Mucosa of stomach (tissue), 1 donor: ENCODE measurements around the gene OPN3.

Experiments
- H3K27me3 ChIP-seq: one replicate; pipeline ENCODE4 v1.7.0; 2013; ENCODE audit warnings: mild to moderate bottlenecking, low read length; ENCODE audit not compliant: control insufficient read depth, insufficient read depth
- H3K36me3 ChIP-seq: one replicate; pipeline ENCODE4 v1.7.0; 2013; ENCODE audit warnings: low read length; ENCODE audit not compliant: control insufficient read depth, insufficient read depth
- H3K4me1 ChIP-seq: one replicate; pipeline ENCODE4 v1.7.0; 2013; ENCODE audit warnings: mild to moderate bottlenecking, low read length; ENCODE audit not compliant: control insufficient read depth, insufficient read depth
- H3K4me3 ChIP-seq: one replicate; pipeline ENCODE4 v1.7.0; 2013; ENCODE audit warnings: low read length
- H3K9ac ChIP-seq: one replicate; pipeline ENCODE4 v1.7.0; 2013; ENCODE audit warnings: mild to moderate bottlenecking, low read length, moderate library complexity
- H3K9me3 ChIP-seq: one replicate; pipeline ENCODE4 v1.7.0; 2013; ENCODE audit warnings: mild to moderate bottlenecking, low read length, moderate library complexity; ENCODE audit not compliant: control insufficient read depth
- donor health status: Pancreatic carcinoma.

The OPN3 gene

DNA sequence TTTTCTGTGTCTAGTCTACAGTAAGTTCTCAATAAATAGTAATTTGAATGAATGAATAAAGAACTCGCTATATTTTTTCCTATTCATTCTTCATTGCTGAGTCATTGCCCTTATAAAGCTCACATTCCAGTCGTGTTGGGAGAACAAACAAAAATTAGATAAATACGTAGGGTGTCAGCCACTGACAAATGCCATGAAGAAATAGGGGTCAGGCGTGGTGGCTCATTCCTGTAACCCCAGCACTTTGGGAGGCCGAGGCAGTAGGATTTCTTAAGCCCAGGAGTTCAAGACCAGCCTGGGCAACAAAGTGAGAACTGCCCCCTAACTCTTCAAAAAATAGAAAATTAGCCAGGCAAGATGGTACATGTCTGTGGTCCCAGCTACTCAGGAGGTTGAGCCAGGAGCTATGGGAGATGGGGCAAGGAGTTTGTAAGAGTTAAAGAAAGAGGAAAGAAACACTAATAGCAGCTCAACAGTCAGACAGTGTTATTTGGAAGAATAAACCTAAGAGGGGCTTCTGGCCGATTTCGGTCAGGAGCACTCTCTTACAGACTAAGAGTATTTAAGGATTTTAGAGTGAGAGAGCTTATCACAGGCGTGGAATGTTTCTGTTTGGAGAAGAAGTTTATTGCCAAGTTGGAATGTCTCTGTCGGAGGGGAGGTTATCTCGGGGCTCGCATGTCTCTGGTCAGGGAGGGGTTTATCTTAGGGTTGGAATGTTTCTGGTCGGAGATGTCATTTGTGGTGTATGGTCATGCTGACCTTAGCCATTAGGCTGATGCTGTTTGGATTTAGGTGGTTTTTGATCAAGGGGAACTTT is 1.8 kb upstream of the OPN3 start:
- Histone ChIP-seq H3K4me3 (no peak overlapping the region), H3K9me3 (no peaks in the 10 kb centered on the region), H3K9ac (no peak overlapping the region), H3K36me3 (no peaks in the 10 kb centered on the region), H3K4me1 (peaks cover 19% of the 10 kb centered on the region), H3K27me3 (no peaks in the 10 kb centered on the region)

DNA sequence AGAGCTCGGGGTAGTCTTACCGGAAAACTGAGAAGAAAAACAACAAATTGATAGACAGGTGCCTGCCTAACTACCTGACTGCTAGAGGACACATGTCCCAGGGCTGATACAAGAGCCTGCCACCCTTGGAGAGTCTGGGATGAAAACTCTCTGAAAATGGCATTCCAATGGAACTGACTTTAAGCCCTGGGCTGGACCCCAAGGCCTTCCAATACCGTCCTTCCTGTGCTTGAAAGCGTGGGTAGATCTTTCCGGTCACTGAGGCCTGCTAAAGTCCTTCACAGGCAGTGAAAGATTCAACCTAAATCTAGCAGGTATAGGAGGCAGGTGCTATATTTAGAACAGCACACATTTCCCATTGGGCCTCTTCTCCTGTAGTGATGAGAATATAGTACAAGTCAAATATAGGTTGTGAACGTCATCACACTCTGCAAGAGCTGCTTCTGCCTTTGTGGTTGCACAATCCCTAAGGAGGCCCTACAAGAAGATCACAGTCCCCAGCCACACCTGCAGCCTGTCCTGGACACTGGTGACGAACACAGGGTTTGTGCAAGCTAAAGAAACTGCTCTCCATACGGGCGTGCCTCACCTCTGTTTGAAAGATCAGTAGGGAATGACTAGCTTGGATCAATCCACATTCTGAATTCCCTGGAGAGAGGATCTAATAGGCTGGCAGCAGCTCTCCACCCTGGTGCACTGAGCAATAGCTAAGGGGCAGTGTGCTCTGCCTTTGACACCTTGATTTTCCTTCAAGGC is 876 bp upstream of the OPN3 start:
- H3K4me3 ChIP-seq, result peak overlapping the region; percentile 35
- peaks cover 19% of the 10 kb centered on the region for H3K4me1 ChIP-seq
- no peaks in the 10 kb centered on the region for H3K9me3 ChIP-seq
- H3K9ac ChIP-seq, result peak overlapping the region; percentile 19
- no peaks in the 10 kb centered on the region for H3K27me3 ChIP-seq
- no peaks in the 10 kb centered on the region for H3K36me3 ChIP-seq

GRCh38 chr1:241639623-241640148 is 483 bp downstream of the OPN3 start:
- Histone ChIP-seq H3K9ac (peak overlapping the region; percentile 83), H3K36me3 (no peaks in the 10 kb centered on the region), H3K27me3 (no peaks in the 10 kb centered on the region), H3K4me3 (peak overlapping the region; percentile 71), H3K4me1 (peaks cover 19% of the 10 kb centered on the region), H3K9me3 (no peaks in the 10 kb centered on the region)

DNA sequence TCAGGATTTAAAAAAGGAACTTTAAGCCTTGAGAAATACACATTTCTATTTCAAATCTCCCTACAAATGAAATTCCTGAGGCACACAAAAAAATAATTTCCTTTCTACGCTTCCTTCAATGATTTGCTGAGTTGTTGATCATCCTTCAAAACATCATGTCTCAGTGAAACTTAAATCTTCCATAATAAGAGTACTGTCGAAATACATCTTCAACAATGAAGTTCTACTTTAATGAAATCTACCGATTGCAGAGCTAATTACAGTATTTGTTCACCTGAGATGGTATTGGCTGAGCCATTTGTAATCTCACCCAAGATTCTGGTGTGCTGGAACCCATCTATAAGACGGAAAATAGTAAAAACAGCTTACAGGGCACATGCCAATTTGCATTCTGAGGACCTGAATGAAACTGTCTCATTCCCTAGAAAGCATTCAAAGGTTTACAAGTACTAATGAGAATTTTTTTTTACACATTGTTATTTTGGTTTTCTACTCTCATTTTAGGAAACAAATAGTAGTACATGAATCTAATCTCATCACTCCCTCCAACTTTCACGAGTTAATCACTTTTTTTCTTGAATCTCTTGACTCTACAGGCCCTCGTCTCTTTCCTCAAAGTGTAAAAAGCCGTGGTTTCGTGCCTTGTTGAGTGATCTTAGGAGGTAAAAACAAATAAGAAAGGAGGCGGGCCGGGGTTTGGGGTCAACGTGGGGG is 1.1 kb downstream of the OPN3 start:
- Histone ChIP-seq H3K4me3 (no peak overlapping the region), H3K36me3 (no peaks in the 10 kb centered on the region), H3K4me1 (peaks cover 19% of the 10 kb centered on the region), H3K9ac (peak overlapping the region; percentile 46), H3K27me3 (no peaks in the 10 kb centered on the region), H3K9me3 (no peaks in the 10 kb centered on the region)

DNA sequence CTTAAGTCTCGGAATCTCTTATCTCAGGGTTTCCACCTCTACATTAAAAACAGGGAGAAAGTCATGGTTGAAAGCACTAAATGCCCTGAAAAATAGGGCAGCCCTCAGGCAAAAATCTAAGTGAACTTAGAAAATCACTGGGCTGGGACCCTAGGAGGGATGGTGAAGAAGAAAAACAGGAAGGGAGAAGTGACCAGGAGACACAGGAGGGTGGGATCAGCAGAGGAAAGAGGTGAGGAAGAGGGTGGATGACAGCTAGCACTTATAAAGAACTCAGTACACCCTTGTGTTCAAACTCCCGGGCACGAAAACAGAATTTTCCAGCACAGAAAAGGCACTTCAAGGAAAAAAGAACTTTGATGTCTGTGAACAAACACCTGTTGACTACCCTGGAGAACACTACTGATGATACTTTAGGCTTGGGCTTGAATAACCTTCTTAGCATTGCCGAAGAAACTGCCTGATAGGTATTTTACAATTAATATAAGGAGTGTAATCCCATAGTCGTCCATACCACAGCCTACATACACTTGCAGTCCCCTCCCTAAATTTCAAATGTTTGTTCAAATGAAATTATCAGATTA is 2.0 kb downstream of the OPN3 start:
- Histone ChIP-seq H3K4me3 (no peak overlapping the region), H3K27me3 (no peaks in the 10 kb centered on the region)

DNA sequence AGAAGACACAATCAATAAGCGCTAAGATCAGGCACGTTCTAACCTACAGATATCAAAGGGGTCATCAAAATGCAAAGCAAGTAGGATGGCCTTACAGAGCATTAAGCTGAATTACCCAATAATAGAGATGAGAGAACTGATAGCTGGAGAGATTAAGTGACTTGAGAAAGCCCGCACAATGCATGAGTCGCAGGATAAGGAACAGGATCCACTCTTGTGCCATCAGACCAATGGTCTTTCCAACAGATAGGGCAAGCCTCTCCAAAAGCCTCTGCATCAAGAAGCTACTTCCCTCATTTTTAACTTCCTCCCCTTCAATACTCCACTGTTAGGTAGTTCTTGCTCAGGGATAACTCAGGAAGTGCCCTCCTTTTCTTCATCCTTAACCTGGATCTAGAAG is 2.6 kb downstream of the OPN3 start:
- no peaks in the 10 kb centered on the region for H3K27me3 ChIP-seq
- H3K4me1 ChIP-seq, result peaks cover 19% of the 10 kb centered on the region
- no peak overlapping the region for H3K9ac ChIP-seq
- H3K4me3 ChIP-seq, result no peak overlapping the region
- H3K36me3 ChIP-seq, result no peaks in the 10 kb centered on the region
- no peaks in the 10 kb centered on the region for H3K9me3 ChIP-seq

More for the DNA sequence above, 2.0 kb downstream of the OPN3 start:
- Histone ChIP-seq H3K4me1 (peaks cover 19% of the 10 kb centered on the region), H3K9ac (no peak overlapping the region), H3K9me3 (no peaks in the 10 kb centered on the region), H3K36me3 (no peaks in the 10 kb centered on the region)

DNA sequence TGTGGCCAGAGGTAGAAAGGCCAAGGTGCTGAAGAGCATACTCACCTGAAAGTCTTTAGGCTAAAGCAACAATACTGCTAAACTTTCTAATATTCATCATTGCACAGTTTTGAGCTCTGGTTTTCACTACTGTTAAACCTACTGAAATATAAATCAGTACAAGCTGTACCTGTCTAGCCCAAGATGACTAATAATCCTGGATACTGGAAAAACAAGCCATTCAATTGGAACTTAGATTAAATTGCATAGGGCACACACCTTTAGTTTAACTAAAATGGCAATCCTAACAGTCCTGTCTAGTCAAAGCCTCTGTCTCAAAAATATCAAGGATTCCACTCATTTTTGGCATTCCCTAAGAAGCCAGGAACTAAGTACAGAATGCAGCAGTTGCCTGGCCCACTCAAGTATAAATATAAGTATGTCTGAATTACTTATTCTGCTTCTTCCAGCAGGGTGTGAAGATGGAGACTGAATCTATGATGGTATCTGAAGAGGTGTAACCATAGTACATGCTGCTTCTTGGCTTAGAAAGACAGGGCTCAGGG is 3.1 kb downstream of the OPN3 start:
- H3K4me3 ChIP-seq, result no peak overlapping the region
- H3K36me3 ChIP-seq, result no peaks in the 10 kb centered on the region
- H3K9me3 ChIP-seq, result no peaks in the 10 kb centered on the region
- H3K27me3 ChIP-seq, result no peaks in the 10 kb centered on the region
- no peak overlapping the region for H3K9ac ChIP-seq
- H3K4me1 ChIP-seq, result peaks cover 19% of the 10 kb centered on the region

DNA sequence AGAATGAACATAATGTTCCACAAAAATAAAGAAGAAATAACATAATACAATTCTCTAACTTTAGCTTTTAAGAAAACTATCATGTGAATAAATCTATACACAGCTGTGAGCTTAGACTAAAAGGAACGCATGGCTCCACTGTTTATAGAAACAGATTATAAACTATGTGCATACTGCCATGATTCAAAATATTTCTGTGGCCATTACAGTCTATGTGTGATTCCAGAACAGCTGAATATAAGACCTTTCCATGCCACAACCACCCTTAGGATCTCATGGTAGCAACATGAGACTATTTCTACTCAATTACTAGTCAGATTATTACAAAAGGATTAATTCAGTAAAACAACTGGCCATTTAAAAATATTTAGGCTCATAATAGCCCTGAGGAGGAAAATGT is 3.9 kb downstream of the OPN3 start:
- Histone ChIP-seq H3K36me3 (no peaks in the 10 kb centered on the region), H3K4me1 (peaks cover 15% of the 10 kb centered on the region), H3K9ac (no peak overlapping the region), H3K4me3 (no peak overlapping the region), H3K9me3 (no peaks in the 10 kb centered on the region), H3K27me3 (no peaks in the 10 kb centered on the region)

GRCh38 chr1:241635556-241636152 is 4.5 kb downstream of the OPN3 start:
- no peaks in the 10 kb centered on the region for H3K9me3 ChIP-seq
- no peaks in the 10 kb centered on the region for H3K36me3 ChIP-seq
- peaks cover 9% of the 10 kb centered on the region for H3K4me1 ChIP-seq
- no peaks in the 10 kb centered on the region for H3K27me3 ChIP-seq
- no peak overlapping the region for H3K4me3 ChIP-seq
- no peak overlapping the region for H3K9ac ChIP-seq

DNA sequence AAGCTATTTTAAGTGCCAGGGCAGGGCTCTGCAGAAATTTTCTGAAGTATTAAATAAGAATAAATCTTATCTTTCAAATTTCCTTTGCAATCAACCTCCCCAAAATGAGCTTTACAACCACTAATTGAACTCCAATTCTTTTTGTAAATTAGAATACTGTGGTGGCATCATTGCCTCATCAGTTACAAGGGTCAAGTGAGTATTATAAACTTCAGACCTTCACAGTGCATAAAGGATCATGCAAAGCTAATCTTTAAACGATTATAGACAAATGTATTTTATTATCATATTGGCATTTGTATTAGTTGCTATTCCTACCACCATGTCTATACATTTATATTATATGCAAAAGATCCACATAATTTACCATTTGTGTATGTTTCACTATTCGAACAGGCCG is 7.2 kb downstream of the OPN3 start:
- Histone ChIP-seq H3K4me1 (peaks cover 3% of the 10 kb centered on the region), H3K9me3 (no peaks in the 10 kb centered on the region), H3K9ac (no peak overlapping the region), H3K36me3 (no peaks in the 10 kb centered on the region), H3K27me3 (no peaks in the 10 kb centered on the region), H3K4me3 (no peak overlapping the region)

GRCh38 chr1:241631674-241632073 is 8.5 kb downstream of the OPN3 start:
- Histone ChIP-seq H3K9me3 (no peaks in the 10 kb centered on the region), H3K27me3 (no peaks in the 10 kb centered on the region), H3K9ac (no peak overlapping the region), H3K4me3 (no peak overlapping the region), H3K36me3 (no peaks in the 10 kb centered on the region), H3K4me1 (no peaks in the 10 kb centered on the region)
